Erythroblast (primary cell): ENCODE measurements around the gene P2RY14.

Experiments used
- GATA1 ChIP-seq: IDR thresholded peaks from 2 replicates; pipeline ENCODE4 v1.6.1; 2011; ENCODE audit warnings: low read depth, mild to moderate bottlenecking, control low read depth, low read length, moderate library complexity
- POLR2A ChIP-seq: IDR thresholded peaks from 2 replicates; pipeline ENCODE4 v1.6.1; 2011; ENCODE audit warnings: mild to moderate bottlenecking, low read length

- no peak for TF ChIP-seq POLR2A
- TF ChIP-seq GATA1: no peak
These were observed 65.2 kb downstream of the P2RY14 start for GRCh38 chr3:151213151-151213550.
